Activated CD8-positive, alpha-beta memory T cell treated with anti-CD3 and anti-CD28 coated beads for 4 hours (primary cell): ENCODE results near the gene STK35.

Source experiments
- DNase-seq, 2 donors: peaks; one replicate each; pipeline ENCODE4 v3.0.0-alpha.2; 2020; ENCODE audit warnings: low read depth in 2 of 2

STK35 gene

DNA sequence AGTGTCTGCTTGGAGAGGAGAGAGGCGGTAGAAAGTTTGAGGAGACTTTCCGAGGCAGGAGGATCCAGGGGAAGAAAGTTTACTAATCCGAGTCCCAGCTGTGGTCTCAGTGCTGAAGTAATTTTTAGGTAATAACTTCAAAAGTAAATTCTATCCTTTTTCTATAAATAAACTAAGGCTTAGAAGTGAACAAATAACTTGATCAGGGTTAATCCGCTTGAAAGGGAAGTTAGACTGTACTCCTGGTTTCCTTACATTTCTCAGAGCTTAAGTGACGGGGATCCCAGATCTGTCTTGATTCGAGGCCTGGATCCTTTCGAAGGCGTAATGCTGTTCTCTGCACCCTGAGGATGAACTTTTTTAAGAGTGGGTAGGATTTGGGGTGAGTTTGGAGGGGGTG lies 2.6 kb downstream of the STK35 start:
- no peak for DNase-seq

DNA sequence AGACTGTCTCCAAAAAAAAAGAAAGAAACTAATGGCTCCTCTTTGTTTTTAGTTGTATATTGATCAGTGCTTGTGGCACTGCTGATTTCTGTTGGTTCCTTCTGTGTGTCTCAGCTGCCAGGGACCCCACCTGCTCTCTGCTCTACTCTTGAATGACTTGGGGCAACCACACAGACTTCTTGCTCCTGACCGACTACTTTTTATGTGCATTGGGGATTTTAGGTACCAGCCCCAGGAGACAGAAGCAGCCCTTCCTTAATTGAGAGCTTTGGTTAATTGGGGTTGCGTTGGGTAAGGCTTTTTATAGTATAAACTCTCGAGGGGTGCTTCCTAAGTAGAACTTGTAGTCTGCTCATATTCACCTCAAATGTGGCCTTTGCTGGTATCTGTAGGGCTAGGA lies 6.9 kb downstream of the STK35 start:
- no peak for DNase-seq

DNA sequence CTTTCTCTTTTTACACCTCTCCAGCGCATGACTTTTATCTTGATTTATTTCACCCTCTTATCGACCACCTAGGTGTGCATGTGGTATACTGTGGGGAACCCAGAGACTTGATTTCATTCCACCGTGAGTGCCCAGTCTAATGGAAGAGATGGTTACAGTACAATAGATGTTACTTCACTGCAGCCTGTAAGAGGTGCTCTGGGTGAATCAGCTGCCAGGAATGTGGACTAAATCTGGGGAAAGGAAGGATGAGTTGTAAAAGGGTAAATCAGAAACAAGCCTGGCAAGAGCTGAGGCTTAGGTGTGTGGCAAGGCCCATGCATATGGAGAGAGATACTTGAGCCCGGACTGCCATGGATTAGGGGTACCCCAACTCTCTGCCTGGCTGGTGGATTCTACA lies 7.4 kb downstream of the STK35 start:
- DNase-seq, result no peak

DNA sequence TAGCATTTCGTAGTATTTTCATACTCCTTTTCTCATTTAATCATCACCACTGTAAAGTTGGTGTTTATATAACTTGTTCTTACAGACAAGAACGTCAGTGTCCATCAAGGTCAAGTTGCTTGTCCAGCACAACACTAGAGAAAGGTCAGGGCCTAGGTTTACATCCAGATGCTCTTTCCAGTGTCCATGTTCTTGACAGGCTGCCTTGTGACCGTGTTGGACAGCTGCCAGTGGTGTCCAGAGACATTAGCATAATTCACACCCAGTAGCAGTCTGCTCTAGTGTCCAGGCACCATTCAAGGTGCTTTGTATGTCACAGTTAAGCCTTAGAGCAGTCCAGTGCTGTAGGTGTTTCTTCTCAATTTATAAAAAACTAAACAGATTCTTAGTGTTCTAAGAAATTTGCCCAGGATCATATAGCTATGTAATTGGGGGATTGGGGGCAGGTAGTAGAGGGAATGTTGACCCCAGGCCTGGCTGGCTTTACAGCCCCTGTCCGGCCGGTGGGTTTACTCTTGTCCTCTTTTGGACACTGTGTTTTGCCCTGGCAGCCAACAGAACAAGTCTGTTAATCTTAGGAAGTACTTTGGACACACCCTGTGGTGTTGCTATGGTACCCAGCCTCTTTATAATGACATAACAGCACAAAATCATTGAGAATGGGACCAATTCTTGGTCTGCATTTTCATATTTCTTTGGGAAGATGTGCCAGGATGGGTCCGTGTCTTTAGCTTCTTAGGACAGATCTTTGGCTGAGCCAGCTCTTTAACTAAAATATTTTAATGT lies 8.0 kb downstream of the STK35 start:
- no peak for DNase-seq

DNA sequence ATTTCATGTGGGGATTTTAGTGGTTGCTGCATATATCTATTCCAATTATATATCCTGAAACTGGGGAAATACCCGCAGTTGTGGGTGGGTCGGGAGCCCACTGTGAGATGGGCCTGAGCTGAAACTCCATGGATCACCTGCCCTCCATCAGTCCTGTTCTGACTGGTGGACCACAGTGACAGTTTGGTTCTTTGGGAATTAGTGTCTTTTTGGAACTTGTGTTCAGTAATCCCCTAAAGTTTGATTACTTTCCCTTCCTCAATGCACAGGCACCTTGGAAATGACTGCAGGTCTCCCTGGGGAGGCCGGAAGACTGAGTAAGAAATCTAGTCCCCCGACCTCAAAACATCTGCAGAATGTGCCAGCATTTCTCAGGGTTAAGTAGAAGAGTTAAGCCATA lies 11.3 kb downstream of the STK35 start:
- no peak for DNase-seq

DNA sequence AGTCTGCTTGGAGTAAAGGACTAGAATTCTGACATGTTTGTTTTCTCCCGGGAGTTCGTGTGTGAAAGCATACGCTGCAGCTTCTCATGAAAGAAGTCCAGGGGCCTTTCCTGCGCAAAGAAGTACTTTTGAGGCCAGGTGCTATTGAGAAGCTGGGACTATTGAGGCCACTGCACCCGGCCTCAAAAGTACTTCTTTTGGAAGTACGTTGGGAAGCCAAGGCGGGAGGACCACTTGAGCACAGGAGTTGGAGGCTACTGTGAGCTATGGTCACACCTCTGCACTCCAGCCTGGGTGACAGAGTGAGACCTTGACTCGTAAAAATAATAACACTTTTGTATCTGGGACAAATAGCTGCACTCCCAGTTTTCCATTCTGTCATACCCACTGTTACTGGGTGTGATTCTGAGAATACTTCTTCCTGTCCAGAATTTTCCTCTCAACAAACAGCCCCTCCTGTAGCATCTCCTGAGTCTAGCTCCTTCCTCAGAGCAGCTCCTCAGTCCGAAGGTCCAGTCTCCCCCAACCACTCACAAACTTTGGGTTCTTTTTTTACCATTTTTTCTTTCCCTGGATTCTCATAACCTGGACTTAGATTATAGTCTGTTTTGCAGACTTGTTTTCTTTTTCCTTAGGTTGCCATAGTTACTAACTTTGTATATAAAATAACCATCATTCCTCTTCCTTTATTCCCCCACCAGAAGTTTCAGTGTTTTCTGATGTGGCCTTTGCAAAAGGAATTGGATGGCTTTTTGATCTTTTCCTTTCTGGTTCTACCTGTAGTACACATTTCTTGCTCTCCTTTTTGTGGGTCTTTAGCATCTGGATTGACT lies 12.7 kb downstream of the STK35 start:
- DNase-seq, result no peak

DNA sequence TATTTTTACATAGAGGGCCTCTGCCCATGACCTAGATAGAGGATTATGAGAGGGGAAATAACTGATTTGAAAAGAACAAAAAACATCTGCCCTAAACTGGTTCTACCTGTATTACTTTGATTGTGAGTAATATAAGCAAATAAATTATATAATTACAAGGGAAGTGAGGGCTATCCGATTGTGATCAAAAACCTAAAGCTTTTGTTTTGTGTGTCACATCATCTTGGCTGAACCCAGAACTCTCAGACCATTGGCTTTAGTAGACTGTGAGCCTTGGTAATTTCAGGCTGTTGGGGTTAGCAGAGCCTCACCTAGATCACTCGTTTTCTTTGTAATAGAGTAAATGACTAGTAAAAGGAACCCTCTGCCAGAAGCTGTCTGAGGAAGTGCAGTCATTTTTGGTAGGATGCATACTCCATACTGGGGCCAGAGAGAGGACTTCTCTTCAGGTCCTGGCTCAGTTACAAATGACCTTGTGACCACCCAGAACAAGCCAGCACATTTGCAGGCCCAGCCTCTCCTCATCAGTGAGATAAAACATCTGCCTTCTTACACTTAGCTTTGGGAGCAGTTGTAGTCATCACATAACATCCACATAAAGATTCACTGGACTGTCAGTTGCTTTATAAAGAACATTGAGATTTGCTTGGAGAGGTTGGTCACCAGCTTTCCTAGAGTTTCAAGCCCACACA lies 13.5 kb downstream of the STK35 start:
- no peak for DNase-seq

DNA sequence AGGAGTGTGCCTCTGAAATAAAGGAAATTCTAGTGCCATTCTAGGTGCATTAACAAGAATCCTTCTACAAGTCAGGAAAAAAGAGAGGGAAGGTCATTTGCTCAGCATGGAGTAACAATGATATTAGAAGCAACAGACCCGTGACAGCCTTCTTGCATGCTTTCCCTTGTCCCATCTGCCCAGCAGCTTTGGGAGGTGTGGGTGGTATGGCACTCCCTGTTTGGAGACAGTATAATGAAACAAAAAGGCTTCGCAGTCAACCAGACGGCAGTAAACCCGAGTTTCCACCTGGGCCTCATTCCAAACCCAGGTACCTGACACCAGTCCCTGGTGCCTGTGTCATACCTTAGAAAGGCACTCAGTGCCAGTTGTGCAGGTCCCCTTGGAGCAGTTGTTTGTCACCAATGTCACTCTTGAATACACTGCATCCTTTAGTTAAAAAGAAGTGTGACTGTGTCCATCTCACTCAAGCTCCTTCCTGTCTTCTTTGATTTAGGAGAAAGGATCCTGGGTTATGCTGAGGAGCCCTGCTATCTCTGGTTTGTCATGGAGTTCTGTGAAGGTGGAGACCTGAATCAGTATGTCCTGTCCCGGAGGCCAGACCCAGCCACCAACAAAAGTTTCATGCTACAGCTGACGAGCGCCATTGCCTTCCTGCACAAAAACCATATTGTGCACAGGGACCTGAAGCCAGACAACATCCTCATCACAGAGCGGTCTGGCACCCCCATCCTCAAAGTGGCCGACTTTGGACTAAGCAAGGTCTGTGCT lies 14.7 kb downstream of the STK35 start:
- no peak for DNase-seq

DNA sequence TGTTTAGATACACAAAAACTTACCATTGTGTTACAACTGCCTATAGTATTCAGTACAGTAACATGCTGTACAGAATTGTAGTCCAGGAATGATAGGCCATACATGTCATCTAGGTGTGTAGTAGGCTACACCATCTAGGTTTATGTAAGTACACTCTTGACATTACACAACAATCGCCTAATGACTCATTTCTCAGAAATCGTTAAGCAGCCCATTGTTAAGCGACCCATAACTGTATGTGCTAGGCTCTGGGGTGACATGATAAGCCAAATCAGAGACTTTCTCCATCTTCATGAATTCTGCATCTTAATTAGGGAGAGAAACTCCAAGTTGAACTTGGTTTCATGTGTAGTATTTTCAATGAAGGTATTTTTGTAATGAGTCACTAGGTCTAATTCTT lies 17.2 kb downstream of the STK35 start:
- no peak for DNase-seq

DNA sequence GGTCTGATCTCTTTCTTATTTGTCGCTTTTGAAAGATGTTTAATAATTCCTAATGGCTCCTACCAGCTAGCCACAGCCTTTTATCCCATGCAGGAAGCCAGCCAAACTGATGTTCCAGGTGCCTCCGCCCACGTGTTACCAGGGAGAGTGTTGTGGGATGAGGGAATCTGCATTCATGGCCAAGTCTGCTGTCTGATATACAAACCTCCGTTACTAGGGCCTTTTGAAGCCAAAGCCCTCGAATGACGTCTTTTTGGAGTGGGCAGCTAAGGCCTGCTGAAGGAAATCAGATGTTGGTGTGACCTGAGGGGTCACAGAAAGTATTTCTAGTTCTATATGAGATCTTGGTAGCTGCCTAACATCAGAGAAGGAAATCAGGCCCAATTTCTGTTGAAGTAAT lies 21.3 kb downstream of the STK35 start:
- DNase-seq, result no peak

DNA sequence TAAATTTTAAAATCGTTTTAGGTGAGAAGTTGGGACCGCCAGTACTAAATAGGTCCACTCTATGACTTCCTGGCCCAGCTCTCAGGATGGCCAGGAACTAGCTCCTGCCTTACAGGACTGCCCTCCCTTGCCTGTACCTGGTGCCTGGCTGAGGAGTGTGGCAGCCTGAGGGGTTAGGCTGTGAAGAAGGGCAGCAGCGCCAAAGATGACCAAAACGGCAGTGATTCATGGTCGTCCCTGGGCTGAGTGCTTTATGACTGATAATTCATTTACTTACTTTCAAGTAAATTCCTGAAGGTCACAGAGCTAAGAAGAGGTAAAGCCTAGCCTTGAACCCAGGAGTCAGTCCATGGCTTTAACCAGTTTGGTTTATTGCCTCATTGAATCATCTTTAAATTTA lies 22.1 kb downstream of the STK35 start:
- no peak for DNase-seq

DNA sequence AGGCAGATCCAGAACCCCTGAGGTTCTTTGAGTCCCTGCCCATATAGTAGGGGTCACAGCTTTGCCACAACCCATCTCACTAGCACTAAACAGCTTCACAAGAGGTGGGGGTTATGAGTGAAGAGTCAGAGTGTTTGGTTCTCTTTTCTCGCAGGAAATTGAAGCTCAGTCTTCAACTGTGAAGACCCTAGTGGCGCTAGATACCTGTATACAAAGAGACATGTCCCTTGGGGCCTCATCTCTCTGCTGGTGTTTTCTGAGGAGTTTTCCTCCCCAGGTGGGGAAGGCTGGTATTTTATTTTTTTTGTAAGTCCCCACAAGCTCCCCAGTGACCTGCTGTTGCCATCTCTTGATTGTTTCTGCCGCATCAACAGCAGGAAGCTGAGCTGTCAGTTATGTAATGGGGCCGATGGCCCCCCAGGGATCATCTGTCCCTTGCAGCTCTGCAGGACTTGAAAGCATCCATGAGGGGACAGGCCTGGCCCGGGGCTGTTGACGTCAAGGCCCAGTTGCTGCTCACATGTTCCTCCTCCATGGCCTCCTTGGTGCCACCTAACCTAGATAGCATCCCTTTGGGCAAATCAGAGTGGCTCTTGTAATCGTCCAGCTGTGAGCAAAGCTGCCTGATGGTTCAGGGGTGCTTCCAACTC lies 23.1 kb downstream of the STK35 start:
- DNase-seq, result no peak

DNA sequence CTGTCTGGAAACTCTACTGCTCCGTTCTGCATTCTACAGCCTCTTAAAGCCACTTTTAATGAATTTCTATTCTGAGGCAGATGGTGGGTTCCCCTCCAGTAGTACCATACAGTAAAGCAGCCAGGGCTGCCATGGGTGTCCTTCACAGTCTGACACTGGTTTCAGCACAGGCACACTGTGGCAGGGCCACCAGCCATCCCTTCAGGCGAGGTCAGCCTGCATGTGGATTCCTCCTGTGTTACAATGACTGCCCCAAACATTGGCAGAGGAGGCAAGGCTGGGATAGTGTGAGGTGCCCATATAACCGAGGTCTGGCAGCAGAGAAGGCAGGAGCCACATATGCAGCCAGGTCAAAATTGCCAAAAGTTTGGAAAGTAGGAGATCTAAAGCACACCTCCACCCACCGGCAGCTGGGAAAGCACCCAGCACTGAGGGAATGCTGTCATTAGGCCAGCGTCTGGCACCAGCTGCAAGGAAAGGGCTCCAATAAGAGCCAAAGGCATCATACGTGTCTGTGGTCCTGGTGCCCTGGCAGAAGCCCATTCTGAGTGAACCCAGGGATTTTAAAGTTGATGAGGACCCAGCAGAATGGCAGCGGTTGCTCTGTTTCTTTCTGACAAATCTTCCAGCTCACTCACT lies 24.0 kb downstream of the STK35 start:
- no peak for DNase-seq

DNA sequence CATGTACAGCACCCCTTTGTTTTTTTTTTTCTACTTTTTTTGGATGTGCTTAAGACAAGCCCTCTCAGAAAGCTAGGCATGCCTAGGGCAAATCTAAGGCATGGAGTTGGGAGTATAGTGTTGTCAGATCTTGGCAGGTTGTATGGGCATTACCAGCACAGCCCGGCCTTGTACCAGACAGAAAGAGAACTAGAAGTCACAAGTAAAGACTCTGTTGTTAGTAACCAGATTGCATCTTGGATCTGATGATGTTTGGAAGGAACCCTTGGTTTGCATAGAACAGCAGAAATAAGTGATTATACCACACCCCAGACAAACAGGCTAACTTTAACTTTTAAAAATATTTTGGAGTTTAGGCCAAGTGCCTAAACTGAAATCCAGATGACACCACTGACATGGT lies 25.6 kb downstream of the STK35 start:
- DNase-seq, result no peak

DNA sequence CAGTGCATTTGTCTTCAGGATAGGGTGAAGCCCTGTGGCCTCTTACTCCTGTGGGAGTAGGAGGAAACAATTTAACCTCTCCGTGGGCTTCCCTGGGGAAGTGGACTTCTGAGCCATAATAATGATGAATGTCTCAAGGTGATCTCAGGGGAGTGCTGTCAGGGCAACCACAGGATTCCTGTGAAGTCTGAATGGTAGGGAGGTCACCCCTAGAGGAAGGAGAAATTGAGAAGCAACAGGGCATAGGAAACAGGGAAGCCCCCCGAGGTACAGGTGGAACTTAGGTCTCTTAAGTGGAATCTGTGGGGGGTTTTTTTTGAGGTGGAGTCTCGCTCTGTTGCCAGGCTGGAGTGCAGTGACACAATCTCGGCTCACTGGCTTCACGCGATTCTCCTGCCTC lies 26.9 kb downstream of the STK35 start:
- no peak for DNase-seq

DNA sequence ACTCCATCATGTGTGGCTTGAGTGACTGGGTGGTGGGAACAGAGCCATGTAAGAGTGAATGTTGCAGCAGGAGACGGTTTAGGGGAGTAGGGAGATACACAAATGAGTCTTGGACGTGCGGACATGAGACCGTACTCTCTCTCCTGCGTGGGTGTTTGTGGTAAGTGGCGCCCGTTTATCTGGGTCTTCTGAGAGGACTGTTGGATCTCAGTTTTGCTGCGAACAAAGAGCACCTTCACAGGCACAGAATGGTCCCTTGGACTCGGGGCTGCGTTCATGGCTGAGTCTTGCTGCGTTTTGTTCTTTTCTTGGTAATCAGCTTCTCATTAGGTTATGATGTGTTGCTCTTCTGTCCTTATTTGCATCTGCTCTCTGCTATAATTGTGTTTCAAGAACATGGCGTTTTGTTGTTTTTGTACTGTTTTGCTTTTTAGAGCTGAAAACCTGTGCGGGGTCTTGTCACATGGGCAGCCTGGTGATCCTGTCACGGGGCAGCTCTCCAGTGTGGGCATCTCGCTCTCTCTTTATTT lies 28.5 kb downstream of the STK35 start:
- no peak for DNase-seq

DNA sequence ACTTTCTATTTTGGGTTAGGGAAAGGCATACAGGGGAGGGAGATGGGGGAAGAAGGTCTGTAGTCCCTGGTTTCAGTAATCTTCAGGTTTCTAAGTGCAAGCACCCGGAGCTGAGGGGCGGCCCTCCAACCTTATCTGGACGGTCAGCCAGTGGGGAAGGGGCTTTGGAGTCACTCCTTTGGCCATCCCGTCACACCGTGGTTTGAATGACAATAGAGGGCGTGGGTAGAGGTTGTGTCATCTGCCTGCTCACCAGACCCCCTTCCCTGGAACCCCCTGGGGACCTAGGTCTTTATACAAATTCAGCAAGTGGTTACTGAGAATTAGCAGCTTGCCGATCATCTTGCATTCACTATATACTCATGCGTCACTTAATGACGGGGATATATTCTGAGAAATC lies 29.1 kb downstream of the STK35 start:
- no peak for DNase-seq

DNA sequence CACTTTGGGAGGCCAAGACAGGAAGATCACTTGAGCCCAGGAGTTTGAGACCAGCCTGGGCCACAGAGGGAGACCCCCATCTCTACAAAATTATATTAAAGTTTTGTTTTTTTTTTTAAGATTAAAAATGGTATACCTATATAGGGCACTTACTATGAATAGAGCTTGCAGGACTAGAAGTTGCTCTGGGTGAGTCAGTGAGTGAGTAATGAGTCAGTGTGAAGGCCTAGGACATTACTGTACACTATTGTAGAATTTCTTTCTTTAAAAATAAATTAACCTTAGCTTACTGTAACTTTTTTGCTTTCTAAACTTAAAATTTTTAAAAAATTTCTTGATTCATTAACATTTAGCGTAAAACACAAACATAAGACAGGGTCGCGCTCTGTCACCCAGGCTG lies 29.7 kb downstream of the STK35 start:
- DNase-seq, result no peak

DNA sequence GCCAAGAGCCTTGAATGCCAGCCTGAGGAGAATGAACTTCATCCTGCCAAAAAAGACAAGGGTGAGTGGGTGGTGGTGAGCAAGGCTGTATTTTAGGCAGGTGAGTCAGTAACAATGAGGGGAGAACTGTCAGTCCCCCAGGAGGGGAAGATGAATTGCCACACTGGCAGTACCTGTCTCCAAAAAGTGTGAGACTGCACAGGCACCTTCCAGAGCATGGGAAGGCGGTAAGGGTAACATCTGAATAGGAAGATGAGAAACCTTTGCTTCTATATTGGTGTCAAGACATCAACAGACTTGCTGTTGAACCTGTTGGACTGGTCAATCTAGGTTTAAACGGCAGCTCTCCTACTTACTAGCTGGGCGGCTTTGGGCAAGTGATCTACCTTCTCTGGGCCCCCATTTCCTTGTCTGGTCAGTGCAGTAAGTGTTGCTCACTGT lies 30.9 kb downstream of the STK35 start:
- no peak for DNase-seq

DNA sequence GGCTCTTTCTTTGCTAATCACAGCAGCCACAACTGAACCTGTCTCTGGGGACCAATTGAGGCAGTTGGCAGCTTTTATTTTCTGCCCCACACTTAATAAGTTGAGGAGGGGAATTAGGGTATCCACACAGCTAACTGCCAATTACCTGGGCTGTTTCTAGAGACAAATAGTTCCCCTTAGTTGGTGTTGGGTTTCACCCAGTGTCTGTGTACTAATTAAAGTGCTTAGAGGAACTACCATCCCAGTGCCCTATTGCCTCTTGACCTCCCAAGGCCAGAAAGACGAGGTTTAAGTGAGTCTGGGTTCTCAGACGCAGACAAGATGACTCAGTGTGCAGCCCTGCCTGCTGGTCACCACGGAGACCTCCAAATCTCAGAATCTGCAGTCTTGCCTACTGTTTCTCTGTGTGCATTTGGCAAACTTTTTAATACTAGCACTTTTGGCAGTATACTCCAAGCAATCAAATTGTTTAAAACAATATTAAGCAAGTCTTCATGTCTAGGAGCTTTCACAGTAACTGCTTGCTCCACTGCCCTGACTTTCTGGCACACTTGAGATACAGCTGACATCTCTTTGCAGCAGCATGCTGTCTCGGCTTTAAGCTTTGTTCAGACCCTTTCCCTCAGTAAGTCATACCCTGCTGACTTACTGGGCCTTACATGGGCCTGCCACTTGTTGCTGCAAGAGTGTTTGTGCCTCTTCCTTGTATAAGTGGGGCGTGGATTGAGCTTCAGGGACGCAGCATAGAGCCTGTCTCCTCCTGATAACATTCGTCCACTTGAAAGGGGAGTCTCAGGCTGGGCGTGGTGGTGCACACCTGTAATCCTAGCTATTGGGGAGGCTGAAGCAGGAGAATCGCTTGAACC lies 31.9 kb downstream of the STK35 start:
- no peak for DNase-seq
